ENCODE results near the gene VWA8.

VWA8 gene

DNA sequence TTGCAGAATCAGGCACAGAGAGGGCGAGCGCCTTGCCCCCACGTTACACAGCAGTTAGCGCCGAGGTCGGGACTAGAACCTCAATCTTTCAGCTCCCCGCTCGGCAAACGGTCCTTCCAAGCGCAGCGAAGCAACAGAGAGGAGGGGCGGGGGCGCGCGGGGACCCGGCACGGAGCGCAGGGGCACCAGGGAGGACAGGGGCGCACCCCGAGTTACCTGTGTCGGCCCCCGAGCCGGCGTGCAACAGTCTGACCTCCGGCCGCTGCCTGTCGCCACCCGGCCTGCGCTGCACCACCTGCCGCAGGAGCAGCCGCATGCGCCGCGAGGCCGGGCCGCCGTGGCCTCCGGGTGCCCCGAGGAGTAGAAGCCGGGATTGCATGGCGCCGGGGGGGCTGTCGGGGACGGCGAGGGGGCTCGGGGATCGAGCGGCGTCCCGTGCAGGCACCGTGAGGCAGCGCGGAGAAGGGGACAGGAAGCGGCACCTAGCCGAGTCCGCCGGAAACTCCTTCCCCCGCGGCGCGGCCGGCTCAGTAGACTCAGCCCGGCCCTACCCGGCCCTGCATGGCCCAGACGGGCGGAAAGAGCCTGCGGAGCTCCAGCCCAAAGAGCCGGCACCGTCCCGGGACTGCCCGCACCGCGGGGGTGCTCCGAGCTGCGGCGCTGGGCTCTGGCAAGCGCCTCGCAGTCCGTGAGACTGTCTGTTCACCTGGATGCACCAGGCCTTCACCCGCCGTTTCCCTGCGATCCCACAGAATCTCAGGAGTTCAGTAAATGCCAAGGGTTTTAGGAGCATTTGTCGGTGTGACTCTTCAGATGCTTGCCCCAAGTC is at the start of gene VWA8:
Gene VWA8, minus strand, starts transcription at position 473 of the 829 bp plus-strand sequence. Its CDS starts 94 bp downstream, at position 379.
- peak; percentile 72 for DNase-seq (ENCODE audit: low read depth)

GRCh38 chr13:42009057-42009456 is 48.1 kb upstream of the VWA8 start:
- DNase-seq (ENCODE audit: low read depth) = no peak

DNA sequence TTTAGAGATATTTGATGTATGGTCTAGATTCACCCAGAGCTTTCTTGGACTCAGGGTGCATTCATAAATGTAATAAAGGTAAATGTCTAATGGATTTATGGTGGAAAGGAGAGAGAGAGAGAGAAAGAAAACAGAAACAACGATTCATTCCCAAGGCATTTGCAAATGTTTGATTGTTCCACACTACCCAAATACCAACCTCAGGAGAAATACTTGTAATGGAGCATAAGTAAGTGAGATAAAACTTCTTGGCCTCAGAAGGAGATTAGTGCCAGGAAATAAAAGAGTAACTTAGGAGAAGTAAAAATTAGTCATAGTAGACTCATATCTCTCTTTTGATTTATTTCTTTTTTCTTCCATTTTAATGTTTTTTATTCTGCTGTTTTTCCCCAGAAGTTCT is 46.9 kb upstream of the VWA8 start:
- DNase-seq (ENCODE audit: low read depth) = no peak

- DNase-seq (ENCODE audit: low read depth) = no peak
Measured at GRCh38 chr13:42002066-42002465, 41.2 kb upstream of the VWA8 start.

DNA sequence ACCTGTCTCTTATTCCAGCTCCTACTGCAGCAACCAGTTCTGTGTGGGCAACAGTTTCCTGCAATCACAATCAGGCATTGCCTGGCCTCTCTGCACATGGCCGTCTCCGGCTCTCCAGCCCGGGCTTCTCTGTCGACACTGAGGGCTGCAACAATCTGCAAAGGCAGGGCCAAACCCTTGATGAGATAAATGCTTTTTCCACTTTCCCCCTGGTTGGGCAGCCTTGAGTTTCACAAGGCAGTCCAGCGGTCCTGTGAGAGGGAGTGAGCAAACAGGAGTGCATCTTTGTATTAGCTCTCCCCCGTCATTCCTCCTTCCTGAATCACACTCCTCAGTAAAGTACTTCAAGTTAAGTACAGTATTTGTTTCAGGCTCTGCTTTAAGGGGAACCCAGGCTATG is 40.7 kb upstream of the VWA8 start:
- DNase-seq (ENCODE audit: low read depth) = no peak

DNA sequence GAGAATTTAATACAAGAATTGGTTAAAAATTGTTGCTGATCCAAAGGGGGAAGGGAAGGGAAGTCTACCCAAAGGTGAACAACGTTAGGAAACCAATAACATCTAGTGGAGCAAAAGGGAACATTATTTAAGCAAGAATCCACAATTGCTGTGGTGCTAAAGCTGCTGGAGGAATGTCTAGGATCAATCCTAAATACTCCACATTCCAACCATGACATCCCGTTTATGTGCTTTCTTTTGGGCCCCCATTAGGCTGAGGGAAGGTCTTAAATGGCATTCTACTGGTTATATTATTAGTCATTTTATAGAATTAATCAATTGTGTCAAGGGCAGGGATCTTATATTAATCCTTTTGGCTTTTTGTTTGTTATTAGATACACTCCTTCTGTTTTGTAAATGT is 39.9 kb upstream of the VWA8 start:
- DNase-seq (ENCODE audit: low read depth) = no peak

- no peak for DNase-seq (ENCODE audit: low read depth)
Measured at GRCh38 chr13:41997396-41997795, 36.5 kb upstream of the VWA8 start.

GRCh38 chr13:41995946-41996345 is 35.0 kb upstream of the VWA8 start:
- DNase-seq (ENCODE audit: low read depth) = no peak

DNA sequence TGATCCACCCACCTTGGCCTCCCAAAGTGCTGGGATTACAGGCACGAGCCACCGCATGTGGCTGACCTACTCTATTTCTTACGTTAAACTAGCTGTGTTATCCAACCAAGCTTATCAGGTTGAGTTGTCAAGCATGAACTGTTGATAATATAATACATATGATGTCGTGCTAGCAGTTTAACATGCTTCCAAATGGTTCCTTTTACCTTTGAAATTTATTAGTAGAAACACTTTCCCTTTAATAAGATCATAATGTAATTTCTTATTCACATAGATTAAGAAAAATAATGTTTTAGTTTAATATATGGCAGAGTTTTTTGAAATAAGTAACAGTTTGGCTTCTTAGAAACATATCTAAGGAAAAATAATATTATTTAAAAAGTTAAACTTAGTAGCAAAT is 34.4 kb upstream of the VWA8 start:
- no peak for DNase-seq (ENCODE audit: low read depth)

DNA sequence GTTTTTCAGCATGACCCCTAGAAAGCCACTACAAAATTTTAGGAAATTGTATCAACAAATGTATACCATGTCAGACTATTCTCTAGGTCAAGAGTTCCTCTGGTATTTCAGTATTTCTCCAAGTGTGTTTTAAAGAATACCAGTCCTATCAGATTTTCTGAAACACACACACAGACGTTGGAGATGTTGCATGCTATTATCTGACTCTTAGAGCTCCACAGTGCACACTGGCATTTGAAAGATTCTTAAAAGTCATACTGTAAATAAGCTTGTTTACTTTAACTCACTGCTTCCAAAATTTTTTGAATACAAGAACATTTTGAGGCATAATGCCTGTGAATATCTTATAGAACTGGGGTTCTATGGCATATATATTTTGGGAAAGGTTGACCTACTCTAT is 33.8 kb upstream of the VWA8 start:
- no peak for DNase-seq (ENCODE audit: low read depth)

DNA sequence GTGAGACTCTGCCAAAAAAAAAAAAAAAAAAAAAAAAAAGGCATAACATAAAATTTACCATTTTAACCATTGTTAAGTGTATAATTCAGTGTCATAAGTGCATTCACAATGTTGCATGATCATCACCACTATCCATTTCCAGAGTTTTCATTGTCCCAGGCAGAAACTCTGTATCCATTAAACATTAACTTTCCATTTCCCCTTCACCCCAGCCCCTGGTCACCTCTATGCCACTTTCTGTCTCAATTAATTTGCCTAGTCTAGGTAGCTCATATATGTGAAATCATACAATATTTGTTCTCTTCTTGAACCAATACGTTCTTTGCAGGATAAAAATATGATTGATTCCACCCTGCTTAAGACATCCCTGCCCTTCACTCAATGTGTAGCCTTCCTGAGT is 31.0 kb upstream of the VWA8 start:
- no peak for DNase-seq (ENCODE audit: low read depth)

- no peak for DNase-seq (ENCODE audit: low read depth)
Measured at GRCh38 chr13:41988244-41988643, 27.3 kb upstream of the VWA8 start.

DNA sequence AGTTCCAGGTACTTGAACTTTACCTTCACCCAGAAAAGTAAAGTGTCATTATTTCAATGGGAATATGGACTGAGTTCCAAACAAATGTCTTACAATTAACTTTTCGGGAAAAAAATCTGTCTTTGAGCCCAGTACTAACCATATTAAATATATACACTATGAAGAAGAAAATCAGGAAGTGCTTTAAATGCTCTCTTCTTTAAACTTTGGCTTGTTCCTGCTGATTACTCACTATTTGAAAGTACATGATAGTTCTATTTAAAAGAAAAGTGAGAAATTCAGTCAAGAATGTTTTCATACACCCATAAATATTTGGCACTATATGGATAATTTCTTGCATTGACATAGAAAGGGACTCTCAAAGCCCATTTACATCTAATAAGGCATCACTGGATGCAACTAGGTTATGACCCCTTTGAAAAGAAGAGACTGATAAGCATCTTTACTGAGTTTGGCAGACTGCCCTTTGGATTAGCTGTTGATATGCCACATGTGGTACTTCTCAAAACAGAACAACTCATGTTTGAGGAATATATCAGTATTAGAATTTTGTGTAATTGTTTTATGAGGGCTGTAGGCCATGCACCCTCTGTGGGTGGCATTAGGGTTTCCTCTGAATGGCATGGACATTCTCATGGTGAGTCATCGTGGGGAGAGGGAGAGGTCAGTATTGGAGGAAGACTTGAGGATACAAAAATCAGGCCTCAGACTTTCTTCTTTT is 25.0 kb upstream of the VWA8 start:
- DNase-seq (ENCODE audit: low read depth) = no peak

DNA sequence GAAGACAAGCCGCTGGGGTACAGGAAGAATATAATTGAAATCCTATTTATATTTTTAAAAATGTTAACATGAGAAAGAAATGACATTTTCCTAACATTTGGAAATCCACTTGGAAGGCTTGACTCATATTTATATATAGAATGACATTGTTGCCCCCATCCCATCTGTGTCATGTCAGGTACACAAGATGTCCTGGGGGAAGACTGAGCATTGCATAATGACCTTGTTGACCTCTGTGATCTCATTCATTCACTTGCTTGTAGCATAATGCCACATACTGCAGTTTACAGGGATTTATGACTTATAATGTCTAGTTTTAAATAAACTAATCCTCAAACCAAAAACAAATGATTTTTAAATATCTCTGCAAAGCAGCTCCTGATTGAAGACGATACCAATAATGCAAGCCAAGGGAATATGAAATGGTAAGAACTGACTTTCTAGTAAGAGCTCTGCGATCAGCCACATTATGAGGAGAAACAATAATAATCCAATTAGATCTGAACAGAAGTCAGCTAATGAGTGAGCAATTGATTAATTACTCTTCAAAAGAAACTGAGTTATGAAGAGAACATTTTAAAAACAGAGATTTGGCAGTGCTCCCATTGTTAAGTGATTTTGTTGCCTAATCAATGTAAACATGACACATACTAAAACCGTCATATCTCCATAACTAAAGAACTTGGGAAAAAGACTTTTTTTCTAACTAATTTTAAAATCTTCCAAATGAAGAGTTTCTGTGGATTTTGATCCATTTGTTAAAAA is 21.2 kb upstream of the VWA8 start:
- no peak for DNase-seq (ENCODE audit: low read depth)

DNA sequence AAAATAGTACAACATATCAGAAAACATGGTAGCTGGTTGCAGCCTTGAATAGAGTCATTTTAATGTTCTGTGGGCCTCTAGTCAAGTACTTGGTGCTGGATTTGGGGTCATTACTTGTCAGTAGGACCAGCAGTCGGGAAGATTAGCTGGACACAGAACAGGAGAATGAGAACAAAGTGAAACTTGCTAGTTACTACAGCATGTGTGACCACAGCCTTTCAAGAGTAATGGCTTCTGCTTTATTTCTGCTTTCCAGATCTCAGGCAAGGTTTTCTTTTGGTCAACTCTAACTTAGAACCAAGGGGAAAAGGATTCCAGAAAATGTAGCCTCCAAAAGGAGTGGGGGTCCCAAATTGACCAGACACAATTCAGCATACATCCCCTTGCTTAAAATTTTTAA is 17.1 kb upstream of the VWA8 start:
- DNase-seq (ENCODE audit: low read depth) = no peak

GRCh38 chr13:41976476-41976875 is 15.6 kb upstream of the VWA8 start:
- DNase-seq (ENCODE audit: low read depth) = no peak

DNA sequence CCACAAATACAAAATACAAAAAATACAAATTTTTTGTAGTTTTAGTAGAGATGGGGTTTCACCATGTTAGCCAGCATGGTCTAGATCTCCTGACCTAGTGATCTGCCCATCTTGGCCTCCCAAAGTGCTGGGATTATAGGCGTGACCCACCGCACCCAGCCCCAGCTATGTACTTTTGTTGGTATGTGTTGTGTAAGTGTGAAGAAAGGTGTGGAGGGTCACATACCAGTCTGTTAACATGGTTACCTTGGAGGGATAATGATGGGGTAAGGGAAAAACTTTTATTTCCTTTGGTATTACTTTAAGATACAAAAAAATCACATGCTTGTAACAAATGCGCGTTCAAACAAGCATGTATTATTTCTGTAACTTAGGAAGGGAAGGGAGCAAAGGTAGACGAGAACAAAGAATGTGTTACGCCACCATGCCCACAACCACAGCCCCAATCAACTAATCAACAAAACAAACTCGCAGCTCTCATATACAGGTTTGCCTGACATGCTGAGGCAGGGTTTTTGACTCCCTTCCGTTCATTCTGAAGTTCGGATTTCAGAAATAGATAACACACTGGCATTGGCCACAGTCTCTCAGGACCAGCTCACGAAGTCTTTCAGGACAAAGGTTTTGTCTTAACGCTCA is 13.5 kb upstream of the VWA8 start:
- no peak for DNase-seq (ENCODE audit: low read depth)

GRCh38 chr13:41973247-41973741 is 12.4 kb upstream of the VWA8 start:
- DNase-seq (ENCODE audit: low read depth) = no peak

DNA sequence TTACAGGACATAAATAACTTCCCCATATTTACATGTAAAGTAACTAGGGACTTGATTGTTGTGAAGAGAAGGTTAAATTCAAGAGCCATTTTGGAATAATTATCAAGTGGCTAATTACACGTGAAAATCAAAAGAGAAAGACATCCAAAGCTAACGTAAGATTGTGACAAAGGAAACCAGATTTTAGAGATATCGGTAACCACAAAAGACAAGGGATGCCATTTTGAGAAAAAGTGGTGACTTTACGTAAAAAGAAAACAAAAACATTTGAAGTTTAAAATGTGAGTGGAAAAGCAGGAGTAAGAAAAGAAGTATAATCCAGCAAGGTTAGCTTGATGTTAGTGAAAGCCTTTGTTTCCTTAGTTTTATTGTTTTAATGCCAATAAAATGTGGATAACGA is 10.9 kb upstream of the VWA8 start:
- no peak for DNase-seq (ENCODE audit: low read depth)

GRCh38 chr13:41970918-41971317 is 10.0 kb upstream of the VWA8 start:
- DNase-seq (ENCODE audit: low read depth) = no peak

GRCh38 chr13:41970022-41970421 is 9.1 kb upstream of the VWA8 start:
- DNase-seq (ENCODE audit: low read depth) = no peak

GRCh38 chr13:41969072-41969471 is 8.2 kb upstream of the VWA8 start:
- DNase-seq (ENCODE audit: low read depth) = no peak
